Stimulated activated CD4-positive, alpha-beta T cell treated with anti-CD3 and anti-CD28 coated beads, TNF-alpha, amount 100 ng/mL, for 1 hour (primary cell): ENCODE results near the gene SLC25A25.
A peak's percentile ranks its signal among the peaks of the same experiment; 100 is the strongest.

ENCODE experiments used
- DNase-seq, 3 donors: peaks; one replicate each; pipeline ENCODE4 v3.0.0-alpha.2; 2020; ENCODE audit warnings: low read depth in 3 of 3, low spot score in 1 of 3

Gene SLC25A25

GRCh38 chr9:128072144-128073021 is 4.4 kb downstream of the SLC25A25 start:
- peak in 2 of 3 donors; percentile 17 to 32 for DNase-seq

GRCh38 chr9:128073253-128073886 is 5.3 kb downstream of the SLC25A25 start:
- DNase-seq: no peak

- DNase-seq: no peak
These were observed 9.9 kb downstream of the SLC25A25 start for GRCh38 chr9:128077847-128078503.

GRCh38 chr9:128078504-128079434 is 10.7 kb downstream of the SLC25A25 start:
- DNase-seq: no peak

GRCh38 chr9:128080206-128080605 is 12.2 kb downstream of the SLC25A25 start:
- no peak for DNase-seq

GRCh38 chr9:128081056-128081455 is 13.0 kb downstream of the SLC25A25 start:
- DNase-seq: no peak

- DNase-seq: no peak
These were observed 14.1 kb downstream of the SLC25A25 start for GRCh38 chr9:128082151-128082550.

GRCh38 chr9:128084746-128085145 is 16.7 kb downstream of the SLC25A25 start:
- no peak for DNase-seq

GRCh38 chr9:128085943-128086342 is 17.9 kb downstream of the SLC25A25 start:
- DNase-seq: no peak

GRCh38 chr9:128087262-128087661 is 19.2 kb downstream of the SLC25A25 start:
- no peak for DNase-seq

GRCh38 chr9:128088253-128088945 is 20.4 kb downstream of the SLC25A25 start:
- DNase-seq: no peak

- DNase-seq: no peak
These were observed 21.3 kb downstream of the SLC25A25 start for GRCh38 chr9:128089299-128089698.

- no peak for DNase-seq
These were observed 23.1 kb downstream of the SLC25A25 start for GRCh38 chr9:128091144-128091543.

GRCh38 chr9:128091571-128091970 is 23.5 kb downstream of the SLC25A25 start:
- no peak for DNase-seq

- no peak for DNase-seq
These were observed 24.4 kb downstream of the SLC25A25 start for GRCh38 chr9:128092199-128092977.

- no peak for DNase-seq
These were observed 25.0 kb downstream of the SLC25A25 start for GRCh38 chr9:128093011-128093410.

GRCh38 chr9:128094166-128094949 is 26.3 kb downstream of the SLC25A25 start:
- peak; percentile 35 to 56 (median 40) for DNase-seq

GRCh38 chr9:128094950-128095544 is 27.0 kb downstream of the SLC25A25 start:
- DNase-seq: no peak
